GM12878 (cell line): Measurements from ENCODE around the gene FRMD5. TPM values are rescaled to one million over a fixed set of nuclear protein-coding genes. Genes with fewer than 3 reads are reported as not detected.

ENCODE experiments used
- ATAC-seq: fragments of 200-7000 bp; cut with Tn5 transposase; 3 replicates; pipeline ENCODE4 v1.9.1; 2020; ENCODE audit warnings: mild to moderate bottlenecking, moderate library complexity
- BruUV-seq: library from RNA; stranded (reverse); fragments of 400-500 nt; replicated peaks from 2 replicates; lab custom pipeline; 2021; lab: Mats Ljungman, UMichigan
- CTCF ChIA-PET: fragments of 300-600 bp; sonication (Branson Sonifier 250); formaldehyde crosslinking; extraction: SDS; loops from one replicate; lab custom pipeline; 2021; ENCODE audit warnings: inconsistent platforms; lab: Yijun Ruan, JAX
- POLR2A ChIA-PET: fragments of 350-600 bp; formaldehyde crosslinking; extraction: SDS; loops from one replicate; lab custom pipeline; 2021; ENCODE audit warnings: inconsistent platforms; lab: Charles Lee
- RAD21 ChIA-PET: fragments of 300-600 bp; sonication (Branson Sonifier 250); formaldehyde crosslinking; loops from one replicate; lab custom pipeline; 2023; ENCODE audit warnings: antibody characterized with exemption; ENCODE audit not compliant: unreplicated experiment; lab: Charles Lee
- SMC1A ChIA-PET: fragments of 300-600 bp; sonication (Branson Sonifier 250); formaldehyde crosslinking; loops from one replicate; lab custom pipeline; 2023; ENCODE audit not compliant: unreplicated experiment, uncharacterized antibody; lab: Charles Lee
- DNase-seq: peaks from one replicate; pipeline ENCODE4 v3.0.0-alpha.2; 2011; ENCODE audit warnings: low read depth, low spot score
- FAIRE-seq: peaks from 3 replicates; lab custom pipeline; 2011; peaks lifted over from hg19 to GRCh38; lab: Jason Lieb, UNC
- H2AFZ ChIP-seq: 2 replicates; pipeline ENCODE4 v1.6.0; 2011; ENCODE audit warnings: low read depth, low read length, control low read depth; ENCODE audit not compliant: control insufficient read depth
- H3K27ac ChIP-seq: 2 replicates; pipeline ENCODE4 v1.5.1; 2011; ENCODE audit warnings: control low read depth; ENCODE audit not compliant: control insufficient read depth, insufficient read depth
- H3K27me3 ChIP-seq, 2 experiments: replicated peaks in 1 of 2; 2 replicates each; pipeline versions ENCODE4 v1.6.0 to v1.6.1; 2011; ENCODE audit warnings: low read length in 1 of 2; ENCODE audit not compliant: control insufficient read depth in 2 of 2, insufficient read depth in 2 of 2
- H3K36me3 ChIP-seq, 2 experiments: 2 replicates each; pipeline ENCODE4 v1.5.1; 2011; ENCODE audit warnings: low read length in 1 of 2; ENCODE audit not compliant: control insufficient read depth in 2 of 2, insufficient read depth in 2 of 2
- H3K4me1 ChIP-seq: 2 replicates; pipeline ENCODE4 v1.6.1; 2011; ENCODE audit warnings: mild to moderate bottlenecking, low read length, moderate library complexity, mixed read lengths; ENCODE audit not compliant: control insufficient read depth, insufficient read depth
- H3K4me2 ChIP-seq: 2 replicates; pipeline ENCODE4 v1.6.0; 2011; ENCODE audit warnings: control low read depth; ENCODE audit not compliant: control insufficient read depth, insufficient read depth
- H3K4me3 ChIP-seq: fragments of 200-600 bp; sonication (generic); 2 replicates; pipeline ENCODE4 v1.5.1; 2016
- H3K79me2 ChIP-seq: 2 replicates; pipeline ENCODE4 v1.6.0; 2011; ENCODE audit warnings: low read length; ENCODE audit not compliant: control insufficient read depth, insufficient read depth
- H3K9ac ChIP-seq: 2 replicates; pipeline ENCODE4 v1.8.0; 2011; ENCODE audit warnings: low read length, control low read depth, mixed read lengths; ENCODE audit not compliant: control insufficient read depth, insufficient read depth
- H3K9me3 ChIP-seq: replicated peaks from 3 replicates; pipeline ENCODE4 v1.5.1; 2011; ENCODE audit warnings: mild to moderate bottlenecking, low read length; ENCODE audit not compliant: control insufficient read depth, insufficient read depth
- H4K20me1 ChIP-seq: 2 replicates; pipeline ENCODE4 v1.6.0; 2011; ENCODE audit not compliant: control insufficient read depth, insufficient read depth
- ATF7 ChIP-seq: fragments of 450-650 bp; IDR thresholded peaks from 2 replicates; pipeline ENCODE4 v1.6.1; 2016; ENCODE audit warnings: low read depth, mild to moderate bottlenecking
- CHD1 ChIP-seq: IDR thresholded peaks from 2 replicates; pipeline ENCODE4 v1.6.1; 2012; ENCODE audit warnings: low read depth, low read length, improper control_type of control experiment
- CHD4 ChIP-seq: fragments of 200-600 bp; sonication (generic); IDR thresholded peaks from 2 replicates; pipeline ENCODE4 v1.6.1; 2016; ENCODE audit warnings: mild to moderate bottlenecking
- CREM ChIP-seq: IDR thresholded peaks from 2 replicates; pipeline ENCODE4 v1.6.1; 2014; ENCODE audit warnings: antibody characterized with exemption, low read depth
- EED ChIP-seq: sonication (generic); IDR thresholded peaks from 2 replicates; pipeline ENCODE4 v1.6.1; 2016; ENCODE audit warnings: antibody characterized with exemption, low read depth
- FOXK2 ChIP-seq: fragments of 450-650 bp; IDR thresholded peaks from 2 replicates; pipeline ENCODE4 v1.6.1; 2017; ENCODE audit warnings: mild to moderate bottlenecking, moderate library complexity
- MEF2A ChIP-seq: IDR thresholded peaks from 2 replicates; pipeline ENCODE4 v1.6.1; 2011; ENCODE audit warnings: low read depth, mild to moderate bottlenecking, low read length, moderate library complexity; ENCODE audit not compliant: insufficient read depth
- MTA3 ChIP-seq: IDR thresholded peaks from 2 replicates; pipeline ENCODE4 v1.6.1; 2012; ENCODE audit warnings: low read length, inconsistent platforms, borderline replicate concordance
- NFIC ChIP-seq: IDR thresholded peaks from 2 replicates; pipeline ENCODE4 v1.6.1; 2012; ENCODE audit warnings: low read depth, mild to moderate bottlenecking, inconsistent platforms, low read length, moderate library complexity
- NFXL1 ChIP-seq: fragments of 450-650 bp; IDR thresholded peaks from 2 replicates; pipeline ENCODE4 v1.6.1; 2017; ENCODE audit warnings: antibody characterized with exemption, mild to moderate bottlenecking, borderline replicate concordance
- NRF1 ChIP-seq: conservative IDR thresholded peaks from 2 replicates; pipeline ENCODE4 v1.6.1; 2011; ENCODE audit warnings: mild to moderate bottlenecking, low read depth, low read length, improper control_type of control experiment
- PML ChIP-seq: IDR thresholded peaks from 2 replicates; pipeline ENCODE4 v1.6.1; 2012; ENCODE audit warnings: low read length, inconsistent platforms
- RAD21 ChIP-seq: IDR thresholded peaks from 2 replicates; pipeline ENCODE4 v1.6.1; 2011; ENCODE audit warnings: mild to moderate bottlenecking, low read depth, low read length, moderate library complexity; ENCODE audit not compliant: insufficient read depth
- RBBP5 ChIP-seq: fragments of 200-600 bp; sonication (generic); conservative IDR thresholded peaks from 2 replicates; pipeline ENCODE4 v1.6.1; 2016
- RUNX3 ChIP-seq: IDR thresholded peaks from 2 replicates; pipeline ENCODE4 v1.6.1; 2012; ENCODE audit warnings: low read length, inconsistent platforms
- SUPT20H ChIP-seq: IDR thresholded peaks from 2 replicates; pipeline ENCODE4 v1.6.1; 2011; ENCODE audit warnings: low read depth, mild to moderate bottlenecking, low read length, moderate library complexity, borderline replicate concordance; ENCODE audit not compliant: control insufficient read depth
- TCF12 ChIP-seq: IDR thresholded peaks from 2 replicates; pipeline ENCODE4 v1.6.1; 2011; ENCODE audit warnings: low read depth, mild to moderate bottlenecking, low read length
- ZNF217 ChIP-seq: fragments of 450-650 bp; IDR thresholded peaks from 2 replicates; pipeline ENCODE4 v1.6.1; 2017; ENCODE audit warnings: antibody characterized with exemption, mild to moderate bottlenecking
- ZNF592 ChIP-seq: fragments of 450-650 bp; IDR thresholded peaks from 2 replicates; pipeline ENCODE4 v1.6.1; 2017; ENCODE audit warnings: mild to moderate bottlenecking, moderate library complexity
- WGBS: methylation state at CpG from one replicate; pipeline ENCODE4 v1.1.6; 2016; ENCODE audit warnings: low lambda C conversion rate; ENCODE audit not compliant: insufficient replicate concordance, insufficient coverage; ENCODE audit errors: missing lambda C conversion rate; 5-methylcytosine and 5-hydroxymethylcytosine counted together
- in situ Hi-C: fragments of 300-500 bp; cut with MboI; formaldehyde crosslinking; loops from 9 replicates; pipeline ENCODE4 v1.14.3; 2018; ENCODE audit warnings: mixed read lengths
- intact Hi-C: fragments of 100-400 bp; cut with micrococcal nuclease; formaldehyde crosslinking; loops from one replicate; pipeline ENCODE4 v1.14.2; 2022; ENCODE audit not compliant: unreplicated experiment
- polyA plus RNA-seq, 11 experiments: library from polyadenylated mRNA; depleted of rRNA in 4 of 11; unstranded in 6 of 11; stranded (reverse) in 5 of 11; fragments of >200 nt; fragmentation: Nextera tagmentation in 4 of 11; fragmentation: Illumina TruSeq in 1 of 11; extraction: Ambion mirVana in 4 of 11; extraction: Trizol in 1 of 11; gene quantifications; 1 replicate in 1 of 11; 2 replicates in 10 of 11; pipeline versions ENCODE4 v1.2.1 to v1.2.3, GENCODE V29; 2011 to 2016; ENCODE audit warnings: inconsistent platforms in 2 of 11, missing spikeins in 2 of 11, low read depth in 1 of 11
- total RNA-seq, 4 experiments: library from RNA; depleted of rRNA in 3 of 4; stranded (reverse); fragments of >200 nt in 3 of 4; fragmentation: Illumina TruSeq in 1 of 4; extraction: Trizol in 1 of 4; gene quantifications; 2 replicates each; pipeline versions ENCODE4 v1.2.1 to v1.2.3, GENCODE V29; 2013 to 2021

The FRMD5 gene
- total and polyA plus RNA-seq, 10 of the 15 experiments (the other 5 are each of a cell fraction or from before 2014, with no cell fraction given), result 0.26 to 6.4 (median 0.68) TPM; not detected in 1

GRCh38 chr15:44183363-44183762 is 11.7 kb downstream of the FRMD5 start:
- no peaks in the 10 kb centered on the region for H3K27me3 ChIP-seq
- no peaks in the 10 kb centered on the region for H3K4me1 ChIP-seq
- CTCF ChIA-PET, result no interaction called here
- in situ Hi-C loops, result no loop called here
- SMC1A ChIA-PET, result no interaction called here
- RAD21 ChIA-PET, result no interaction called here
- intact Hi-C loops, result no loop called here
- no TSS peak for BruUV-seq
- POLR2A ChIA-PET, result no interaction called here
- H3K9ac ChIP-seq, result no peak overlapping the region
- H3K79me2 ChIP-seq, result no peaks in the 10 kb centered on the region
- ATAC-seq (no peak), DNase-seq (no peak), FAIRE-seq (no peak)
- no peak for TF ChIP-seq PML
- TF ChIP-seq EED, result no peak
- no peak for TF ChIP-seq ATF7
- no peak for TF ChIP-seq CHD4
- no peak for TF ChIP-seq ZNF592
- no peak for TF ChIP-seq RBBP5
- no peak for TF ChIP-seq MTA3
- no peak for TF ChIP-seq MEF2A
- TF ChIP-seq TCF12, result no peak
- no peak for TF ChIP-seq CREM
- no peak for TF ChIP-seq SUPT20H
- TF ChIP-seq NFIC, result no peak
- TF ChIP-seq ZNF217, result no peak
- TF ChIP-seq RAD21, result no peak
- TF ChIP-seq CHD1, result no peak
- TF ChIP-seq FOXK2, result no peak
- no peak for TF ChIP-seq NRF1
- no peak for TF ChIP-seq RUNX3
- no peak for TF ChIP-seq NFXL1
- H4K20me1 ChIP-seq, result no peaks in the 10 kb centered on the region
- H3K27ac ChIP-seq, result no peak overlapping the region
- H3K4me3 ChIP-seq, result no peak overlapping the region
- no peaks in the 10 kb centered on the region for H3K36me3 ChIP-seq
- H2AFZ ChIP-seq, result no peak overlapping the region
- H3K9me3 ChIP-seq, result no peaks in the 10 kb centered on the region
- 70% methylated on average over 4 of the region's 4 CpGs for WGBS
- no peak overlapping the region for H3K4me2 ChIP-seq
